ENCODE measurements around the gene KCTD4.

GRCh38 chr13:45167611-45168554, 33.0 kb downstream of the KCTD4 start:
- TF ChIP-seq CTCF (conservative IDR thresholded peaks at IDR 0.05) (no peak), ZFX (IDR thresholded peaks at IDR 0.05) (no peak)

Measured in C4-2B (cell line).